ENCODE measurements around the gene MEGF9. TPM values are rescaled to one million over a fixed set of nuclear protein-coding genes. Genes with fewer than 3 reads are reported as not detected.

Gene MEGF9
- total RNA-seq, 1 experiment from 2014 or later = 35.7 TPM

- BruUV-seq (replicated peaks) = no TSS peak
- H3F3A ChIP-seq (ENCODE audit: insufficient read depth, low read depth) = peaks cover 18% of the 10 kb centered on the region
- no peaks in the 10 kb centered on the region for H3K4me1 ChIP-seq (replicated peaks; ENCODE audit: insufficient read depth)
- H2AFZ ChIP-seq = no peak overlapping the region
- H3K27ac ChIP-seq = no peak overlapping the region
- intact Hi-C loops (cut with micrococcal nuclease; ENCODE audit: unreplicated experiment) = no loop called here
- peaks cover 12% of the 10 kb centered on the region for H3K36me3 ChIP-seq (ENCODE audit: low read depth)
- H3K79me2 ChIP-seq (ENCODE audit: low read depth) = peaks cover 65% of the 10 kb centered on the region
- H3K4me3 ChIP-seq = no peak overlapping the region
- H3K4me2 ChIP-seq = no peak overlapping the region
- ChIA-PET CTCF (interaction anchor here (0.6 kb wide), 1 partner anchor 42 kb away, joined by 3 read pairs; no protein-coding TSS in a partner anchor), POLR2A (ENCODE audit: unreplicated experiment) (no interaction called here)
- H3K9me2 ChIP-seq (ENCODE audit: insufficient read depth) = no peaks in the 10 kb centered on the region; the same call in 1 of the 2 replicates
- H3K27me3 ChIP-seq (ENCODE audit: insufficient read depth, low read depth) = no peaks in the 10 kb centered on the region
- TF ChIP-seq EZH2 (IDR thresholded peaks at IDR 0.05; ENCODE audit: low read depth) (no peak), CTCF (conservative IDR thresholded peaks at IDR 0.05) (no peak)
- no peak for DNase-seq
- H3K9me3 ChIP-seq (ENCODE audit: insufficient read depth, low read depth) = no peaks in the 10 kb centered on the region
- H4K20me1 ChIP-seq (ENCODE audit: insufficient read depth) = peaks cover 11% of the 10 kb centered on the region
These were observed 51.8 kb downstream of the MEGF9 start for GRCh38 chr9:120662513-120662912.

GRCh38 chr9:120659676-120660075, 54.6 kb downstream of the MEGF9 start:
- H3K9me2 ChIP-seq (ENCODE audit: insufficient read depth) = no peaks in the 10 kb centered on the region; the same call in 1 of the 2 replicates
- peaks cover 47% of the 10 kb centered on the region for H3K79me2 ChIP-seq (ENCODE audit: low read depth)
- H2AFZ ChIP-seq = no peak overlapping the region
- peaks cover 13% of the 10 kb centered on the region for H3K4me1 ChIP-seq (replicated peaks; ENCODE audit: insufficient read depth)
- POLR2A ChIA-PET (ENCODE audit: unreplicated experiment) = no interaction called here
- no peak for DNase-seq
- no peak overlapping the region for H3K4me3 ChIP-seq
- intact Hi-C loops (cut with micrococcal nuclease; ENCODE audit: unreplicated experiment) = no loop called here
- no peak overlapping the region for H3K27ac ChIP-seq
- peaks cover 18% of the 10 kb centered on the region for H3K36me3 ChIP-seq (ENCODE audit: low read depth)
- peaks cover 11% of the 10 kb centered on the region for H4K20me1 ChIP-seq (ENCODE audit: insufficient read depth)
- no peaks in the 10 kb centered on the region for H3K9me3 ChIP-seq (ENCODE audit: insufficient read depth, low read depth)
- TF ChIP-seq EZH2 (IDR thresholded peaks at IDR 0.05; ENCODE audit: low read depth) (no peak), CTCF (conservative IDR thresholded peaks at IDR 0.05) (no peak)
- peaks cover 18% of the 10 kb centered on the region for H3F3A ChIP-seq (ENCODE audit: insufficient read depth, low read depth)
- H3K27me3 ChIP-seq (ENCODE audit: insufficient read depth, low read depth) = no peaks in the 10 kb centered on the region
- no peak overlapping the region for H3K4me2 ChIP-seq
- CTCF ChIA-PET = no interaction called here
- no TSS peak for BruUV-seq (replicated peaks)

GRCh38 chr9:120659209-120659608, 55.1 kb downstream of the MEGF9 start:
- H3K4me2 ChIP-seq = no peak overlapping the region

More at GRCh38 chr9:120659209-120659608, 55.1 kb downstream of the MEGF9 start:
- Histone ChIP-seq H3K4me3 (no peak overlapping the region), H4K20me1 (ENCODE audit: insufficient read depth) (peaks cover 11% of the 10 kb centered on the region), H3K27ac (no peak overlapping the region), H3K36me3 (ENCODE audit: low read depth) (peaks cover 22% of the 10 kb centered on the region), H3K9me3 (ENCODE audit: insufficient read depth, low read depth) (no peaks in the 10 kb centered on the region), H2AFZ (no peak overlapping the region), H3K79me2 (ENCODE audit: low read depth) (peaks cover 48% of the 10 kb centered on the region), H3F3A (ENCODE audit: insufficient read depth, low read depth) (peaks cover 18% of the 10 kb centered on the region), H3K27me3 (ENCODE audit: insufficient read depth, low read depth) (no peaks in the 10 kb centered on the region), H3K9me2 (ENCODE audit: insufficient read depth) (no peaks in the 10 kb centered on the region; the same call in 1 of the 2 replicates), H3K4me1 (replicated peaks; ENCODE audit: insufficient read depth) (peaks cover 17% of the 10 kb centered on the region)
- POLR2A ChIA-PET (ENCODE audit: unreplicated experiment) = no interaction called here
- intact Hi-C loops (cut with micrococcal nuclease; ENCODE audit: unreplicated experiment) = no loop called here
- no peak for DNase-seq
- no peak for TF ChIP-seq CTCF (conservative IDR thresholded peaks at IDR 0.05)
- CTCF ChIA-PET = interaction anchor here (0.6 kb wide), 1 partner anchor 71 kb away, joined by 11 read pairs; no protein-coding TSS in a partner anchor
- no TSS peak for BruUV-seq (replicated peaks)

Data from PC-9 (cell line).